Uterus (tissue), 2 donors: Measurements from ENCODE around the gene ANKRD39.
A peak's percentile ranks its signal among the peaks of the same experiment; 100 is the strongest.

Experiments
- POLR2A ChIP-seq, 2 donors: fragments of 450-650 bp; IDR thresholded peaks; one replicate each; pipeline ENCODE4 v1.6.1; 2016; ENCODE audit warnings: antibody characterized with exemption in 2 of 2, mild to moderate bottlenecking in 1 of 2, moderate library complexity in 1 of 2
- TF ChIP-seq, protein P1 (sequence below), 4 experiments: fragments of 200-600 bp in 2 of 4; fragments of 450-650 bp in 2 of 4; sonication (generic) in 2 of 4; IDR thresholded peaks; one replicate each; pipeline ENCODE4 v1.5.1; 2016 to 2019; ENCODE audit warnings: antibody characterized with exemption in 4 of 4, mild to moderate bottlenecking in 2 of 4, moderate library complexity in 1 of 4

DNA sequence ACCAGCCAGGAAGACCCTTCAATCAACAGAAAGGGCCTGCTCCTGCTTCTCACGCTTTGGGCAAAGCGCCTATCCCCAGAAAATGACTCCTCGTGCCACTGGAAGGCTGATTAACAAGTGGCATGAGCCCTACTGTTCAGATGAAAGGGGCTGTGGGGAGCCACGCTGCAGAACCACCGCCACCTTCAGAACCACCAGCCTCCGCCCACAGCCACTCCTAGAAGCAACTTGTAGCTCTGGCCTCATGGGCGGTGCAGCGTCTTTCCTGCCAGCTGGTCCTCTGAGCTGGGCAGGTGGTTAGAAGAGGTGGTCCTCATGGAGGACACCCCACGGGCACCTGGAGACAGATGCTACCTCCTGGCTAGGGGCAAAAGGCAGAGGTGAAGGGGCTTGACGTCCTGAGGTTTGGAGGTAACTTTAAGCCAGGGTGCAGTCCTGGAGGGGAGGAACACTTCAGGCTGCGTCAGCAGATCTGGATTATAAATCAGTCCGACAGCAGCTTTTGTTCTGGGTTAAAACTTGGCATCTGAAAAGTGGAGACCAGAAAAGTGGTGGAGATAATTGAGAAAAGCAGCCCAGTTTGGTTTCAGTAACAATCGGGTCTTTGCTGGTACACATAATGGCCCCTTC lies 12.9 kb upstream of the ANKRD39 start:
- peak in 1 of 2 donors; percentile 18 for TF ChIP-seq POLR2A (IDR thresholded peaks at IDR 0.05)
- TF ChIP-seq, protein P1, sequence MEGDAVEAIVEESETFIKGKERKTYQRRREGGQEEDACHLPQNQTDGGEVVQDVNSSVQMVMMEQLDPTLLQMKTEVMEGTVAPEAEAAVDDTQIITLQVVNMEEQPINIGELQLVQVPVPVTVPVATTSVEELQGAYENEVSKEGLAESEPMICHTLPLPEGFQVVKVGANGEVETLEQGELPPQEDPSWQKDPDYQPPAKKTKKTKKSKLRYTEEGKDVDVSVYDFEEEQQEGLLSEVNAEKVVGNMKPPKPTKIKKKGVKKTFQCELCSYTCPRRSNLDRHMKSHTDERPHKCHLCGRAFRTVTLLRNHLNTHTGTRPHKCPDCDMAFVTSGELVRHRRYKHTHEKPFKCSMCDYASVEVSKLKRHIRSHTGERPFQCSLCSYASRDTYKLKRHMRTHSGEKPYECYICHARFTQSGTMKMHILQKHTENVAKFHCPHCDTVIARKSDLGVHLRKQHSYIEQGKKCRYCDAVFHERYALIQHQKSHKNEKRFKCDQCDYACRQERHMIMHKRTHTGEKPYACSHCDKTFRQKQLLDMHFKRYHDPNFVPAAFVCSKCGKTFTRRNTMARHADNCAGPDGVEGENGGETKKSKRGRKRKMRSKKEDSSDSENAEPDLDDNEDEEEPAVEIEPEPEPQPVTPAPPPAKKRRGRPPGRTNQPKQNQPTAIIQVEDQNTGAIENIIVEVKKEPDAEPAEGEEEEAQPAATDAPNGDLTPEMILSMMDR (IDR thresholded peaks at IDR 0.05), result no peak
